HG03045 (cell line): ENCODE data around the gene PTPA.

Experiments
- ATAC-seq: cut with Tn5 transposase; IDR thresholded peaks from one replicate; pipeline ENCODE4 v1.9.1; 2021; ENCODE audit warnings: mild to moderate bottlenecking, moderate library complexity; ENCODE audit not compliant: unreplicated experiment

PTPA gene

DNA sequence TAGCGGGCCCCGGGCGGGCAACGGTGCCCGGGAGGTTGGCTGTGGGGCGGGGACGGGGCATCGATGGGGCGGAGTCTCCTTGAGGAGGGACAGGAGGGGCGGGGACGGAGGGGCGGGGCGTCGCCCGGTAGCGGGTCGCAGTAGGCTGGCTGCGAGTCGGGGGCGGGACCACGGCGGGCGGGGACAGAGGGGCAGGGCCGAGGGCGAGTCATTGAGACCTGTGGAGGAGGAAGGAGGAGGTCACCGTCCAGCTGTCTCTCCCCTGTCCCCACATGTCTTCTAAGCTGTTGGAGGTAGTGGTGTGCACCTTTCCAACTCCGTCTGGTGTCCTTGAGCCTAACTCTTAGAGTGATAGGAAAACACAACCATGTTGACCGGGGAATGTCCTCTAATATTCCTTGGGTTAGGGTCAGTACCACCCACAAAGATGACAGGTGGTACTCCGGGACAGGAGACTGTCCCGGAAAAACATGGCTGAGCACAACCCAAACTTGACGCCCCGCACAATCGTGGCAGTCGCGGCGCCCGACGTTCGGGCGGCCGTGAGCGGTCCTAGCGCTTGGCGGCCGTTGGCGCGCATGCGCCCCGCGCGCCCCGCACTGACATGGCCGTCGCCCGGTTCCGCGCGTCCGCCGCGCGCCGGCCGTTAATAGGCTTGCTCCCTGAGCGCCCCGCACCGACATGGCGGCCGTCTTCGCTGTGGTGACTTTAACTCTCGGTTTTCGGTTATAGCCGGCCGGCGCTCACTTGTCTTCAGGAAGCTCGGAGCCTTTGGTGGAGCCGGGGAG lies at the start of gene PTPA, which contains the start of gene CRAT:
Gene PTPA, plus strand, starts transcription at position 676 of the 788 bp plus-strand sequence. CDS start 186 bp downstream, outside the sequence.
Gene CRAT, minus strand, starts transcription at position 54 of the 788 bp plus-strand sequence. CDS start 284 bp downstream, outside the sequence.
- ATAC-seq = peak; percentile 76

GRCh38 chr9:129063061-129063460 lies 48.2 kb upstream of the PTPA start:
- ATAC-seq = no peak

- no peak for ATAC-seq
Measured at GRCh38 chr9:129064499-129064908, 46.7 kb upstream of the PTPA start.

DNA sequence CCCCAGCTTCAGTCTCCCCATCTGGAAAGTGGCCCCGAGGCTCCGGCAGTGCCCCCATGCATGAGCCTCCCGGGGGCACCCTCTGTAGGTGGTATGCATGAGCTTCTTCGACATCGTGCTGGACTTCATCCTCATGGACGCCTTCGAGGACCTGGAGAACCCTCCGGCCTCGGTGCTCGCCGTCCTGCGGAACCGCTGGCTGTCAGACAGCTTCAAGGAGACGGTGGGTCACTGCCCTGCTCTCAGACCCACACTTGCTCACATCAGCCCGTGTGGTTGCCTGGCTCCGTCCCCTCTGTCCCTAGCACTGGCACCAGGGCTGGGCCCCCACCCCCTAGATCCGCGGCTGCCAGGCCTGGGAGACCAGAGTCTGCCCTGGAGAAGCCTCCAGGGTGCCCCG lies 43.1 kb upstream of the PTPA start:
- no peak for ATAC-seq

- ATAC-seq = no peak
Measured at GRCh38 chr9:129068990-129069861, 42.0 kb upstream of the PTPA start.

GRCh38 chr9:129069862-129070641 lies 41.2 kb upstream of the PTPA start:
- no peak for ATAC-seq

- no peak for ATAC-seq
Measured at GRCh38 chr9:129070696-129071525, 40.3 kb upstream of the PTPA start.

- no peak for ATAC-seq
Measured at GRCh38 chr9:129071526-129072126, 39.6 kb upstream of the PTPA start.

DNA sequence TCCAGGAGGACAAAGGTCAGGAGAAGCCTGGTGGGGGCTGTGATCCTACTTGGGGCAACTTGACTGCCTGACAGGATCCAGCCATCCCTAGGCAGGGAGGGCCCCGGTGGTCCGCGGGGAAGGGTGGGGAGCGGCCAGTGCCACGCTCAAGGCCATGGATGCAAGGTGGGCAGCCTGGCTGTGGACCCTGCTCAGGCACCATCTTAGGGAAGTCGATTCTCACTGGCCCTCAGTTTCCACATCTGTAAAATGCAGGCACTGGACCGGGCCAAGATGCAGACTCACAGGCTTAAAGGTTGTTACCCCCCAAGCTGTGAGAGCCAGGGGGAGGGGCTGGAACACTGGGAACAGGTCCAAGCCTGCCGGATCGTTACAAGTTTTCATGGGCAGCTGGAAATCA lies 39.0 kb upstream of the PTPA start:
- ATAC-seq = no peak

DNA sequence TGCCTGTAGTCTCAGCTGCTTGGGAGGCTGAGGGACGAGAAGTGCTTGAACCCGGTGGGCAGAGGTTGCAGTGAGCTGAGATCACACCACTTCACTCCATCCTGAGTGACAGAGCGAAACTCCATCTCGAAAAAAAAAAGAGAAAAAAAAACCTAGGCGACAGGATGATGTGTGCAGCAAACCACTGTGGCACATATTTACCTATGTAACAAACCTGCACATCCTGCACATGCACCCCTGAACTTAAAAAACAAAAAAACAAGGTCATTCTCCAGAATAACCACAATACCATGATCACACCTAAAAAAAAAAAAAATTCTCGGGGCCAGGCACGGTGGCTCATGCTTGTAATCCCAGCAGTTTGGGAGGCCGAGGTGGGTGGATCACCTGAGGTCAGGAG lies 37.8 kb upstream of the PTPA start:
- no peak for ATAC-seq

GRCh38 chr9:129074106-129074505 lies 37.1 kb upstream of the PTPA start:
- no peak for ATAC-seq

- ATAC-seq = no peak
Measured at GRCh38 chr9:129075996-129076639, 35.1 kb upstream of the PTPA start.

GRCh38 chr9:129076640-129077037 lies 34.6 kb upstream of the PTPA start:
- no peak for ATAC-seq

- ATAC-seq = no peak
Measured at GRCh38 chr9:129077236-129077635, 34.0 kb upstream of the PTPA start.

GRCh38 chr9:129078691-129079503 lies 32.3 kb upstream of the PTPA start:
- no peak for ATAC-seq

DNA sequence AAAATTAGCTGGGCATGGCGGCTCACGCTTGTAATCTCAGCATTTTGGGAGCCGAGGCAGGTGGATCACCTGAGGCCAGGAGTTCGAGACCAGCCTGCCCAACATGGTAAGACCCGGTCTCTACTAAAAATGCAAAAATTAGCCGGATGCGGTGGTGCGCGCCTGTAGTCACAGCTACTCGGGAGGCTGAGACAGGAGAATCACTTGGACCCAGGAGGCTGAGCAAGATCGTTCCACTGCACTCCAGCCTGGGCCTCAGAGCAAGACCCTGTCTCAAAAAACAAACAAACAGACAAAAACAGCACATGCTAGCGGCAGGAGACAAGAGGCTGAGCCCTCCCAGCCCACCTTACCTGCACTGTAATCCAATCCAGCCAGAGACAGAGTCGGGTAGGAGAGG lies 31.4 kb upstream of the PTPA start:
- no peak for ATAC-seq

DNA sequence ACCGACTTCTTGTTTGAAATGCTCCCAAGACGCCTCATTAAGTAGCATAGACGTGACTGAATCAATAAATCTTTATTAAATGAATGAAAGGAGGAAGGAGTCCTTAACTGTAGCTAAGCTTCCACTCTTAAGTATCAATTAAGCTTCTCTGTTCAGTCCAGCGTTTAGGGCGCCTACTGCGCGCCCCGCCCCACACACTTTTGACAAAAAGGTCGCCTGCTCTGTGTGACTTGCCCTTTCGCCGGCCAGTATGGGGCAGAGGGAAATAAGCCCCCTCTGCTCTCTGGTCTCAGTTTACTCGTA lies 31.0 kb upstream of the PTPA start:
- ATAC-seq = no peak

- peak; percentile 93 for ATAC-seq
Measured at GRCh38 chr9:129080601-129081387, 30.4 kb upstream of the PTPA start, which contains the start of gene DOLPP1. Gene DOLPP1, plus strand, starts transcription at chr9:129081111. Its CDS starts 21 bp downstream, at chr9:129081132.
